CD4-positive, alpha-beta T cell treated with Interferon gamma for 1 hour (primary cell): ENCODE measurements around the gene CXCR5.
"Not testable (repeated sequence)": the region's sequence is repeated elsewhere in the genome, so short reads cannot be mapped to it uniquely, and the experiment has no call there.

ENCODE experiments used
- DNase-seq: peaks from one replicate; pipeline ENCODE4 v3.0.0-alpha.2; 2020

Gene CXCR5, protein sequence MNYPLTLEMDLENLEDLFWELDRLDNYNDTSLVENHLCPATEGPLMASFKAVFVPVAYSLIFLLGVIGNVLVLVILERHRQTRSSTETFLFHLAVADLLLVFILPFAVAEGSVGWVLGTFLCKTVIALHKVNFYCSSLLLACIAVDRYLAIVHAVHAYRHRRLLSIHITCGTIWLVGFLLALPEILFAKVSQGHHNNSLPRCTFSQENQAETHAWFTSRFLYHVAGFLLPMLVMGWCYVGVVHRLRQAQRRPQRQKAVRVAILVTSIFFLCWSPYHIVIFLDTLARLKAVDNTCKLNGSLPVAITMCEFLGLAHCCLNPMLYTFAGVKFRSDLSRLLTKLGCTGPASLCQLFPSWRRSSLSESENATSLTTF

DNA sequence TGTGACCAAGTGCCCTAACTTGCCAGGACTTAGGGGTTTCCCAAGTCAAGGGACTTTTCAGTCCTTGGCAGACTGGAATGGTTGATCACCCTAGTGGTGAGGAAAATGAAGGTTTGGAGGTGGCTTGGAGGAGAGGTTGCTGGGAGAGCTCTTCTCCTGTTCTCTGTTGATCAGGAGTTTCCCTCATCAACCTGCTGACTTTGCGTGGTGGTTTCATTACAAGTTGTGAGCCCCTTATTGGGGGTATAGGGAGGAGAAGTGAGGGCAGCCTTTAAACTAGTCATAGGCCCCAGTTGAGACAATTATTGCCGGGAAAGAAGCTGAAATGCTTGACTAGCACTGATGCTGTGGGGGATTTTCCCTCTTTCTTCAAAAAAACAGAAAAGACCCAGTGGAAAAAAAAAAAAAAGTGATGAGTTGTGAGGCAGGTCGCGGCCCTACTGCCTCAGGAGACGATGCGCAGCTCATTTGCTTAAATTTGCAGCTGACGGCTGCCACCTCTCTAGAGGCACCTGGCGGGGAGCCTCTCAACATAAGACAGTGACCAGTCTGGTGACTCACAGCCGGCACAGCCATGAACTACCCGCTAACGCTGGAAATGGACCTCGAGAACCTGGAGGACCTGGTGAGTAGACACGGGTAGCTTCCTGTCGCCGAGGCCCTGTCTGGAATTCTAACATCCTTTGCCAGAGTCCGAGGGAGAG is at the start of gene CXCR5:
CXCR5 (plus strand) TSS at position 525 of the 704 bp plus-strand sequence; CDS start at position 575, 50 bp downstream.
- DNase-seq, result peak; percentile 85

DNA sequence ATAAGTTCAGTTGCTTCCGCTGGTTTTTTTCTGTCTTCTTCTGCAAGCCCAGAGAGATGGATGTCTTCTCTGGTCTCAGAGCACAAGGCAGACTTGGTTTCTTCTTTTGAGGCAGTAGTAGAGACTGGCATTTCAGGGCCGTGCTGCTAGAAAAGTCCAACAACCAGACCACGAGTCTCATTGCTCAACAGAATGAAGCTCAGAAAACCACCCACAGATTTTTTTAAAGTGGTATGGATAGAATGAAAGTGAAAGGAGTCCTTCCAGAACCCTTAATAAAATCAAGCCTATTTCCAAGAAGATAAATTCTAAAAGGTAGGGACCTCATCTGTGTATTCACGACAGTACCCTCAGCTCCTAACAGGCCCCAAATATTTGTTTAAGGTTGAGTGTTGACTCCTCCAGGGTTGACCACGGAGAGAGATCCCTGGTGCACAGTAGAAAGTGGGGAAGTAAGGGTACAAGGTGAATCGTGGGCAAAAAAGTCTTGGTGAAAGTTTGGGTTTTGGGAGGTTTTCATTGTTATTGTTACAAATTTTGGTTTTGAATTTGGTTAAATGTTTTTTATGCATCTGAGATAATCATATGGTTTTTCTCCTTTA is 49.2 kb upstream of the CXCR5 start:
- DNase-seq, result no peak

DNA sequence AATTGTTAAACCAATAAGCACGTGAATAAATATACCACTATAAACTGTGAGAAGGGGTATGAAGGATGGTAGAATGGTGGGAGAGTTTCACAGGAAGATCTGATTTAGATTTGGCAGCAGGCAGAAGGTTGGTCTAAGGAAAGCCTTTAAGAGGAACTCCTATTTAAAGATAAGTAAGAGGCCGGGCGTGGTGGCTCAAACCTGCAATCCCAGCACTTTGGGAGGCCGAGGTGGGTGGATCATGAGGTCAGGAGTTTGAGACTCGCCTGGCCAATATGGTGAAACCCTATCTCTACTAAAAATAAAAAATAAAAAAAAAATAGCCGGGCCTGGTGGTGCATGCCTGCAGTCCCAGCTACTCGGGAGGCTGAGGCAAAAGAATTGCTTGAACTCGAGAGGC is 45.8 kb upstream of the CXCR5 start:
- no peak for DNase-seq

DNA sequence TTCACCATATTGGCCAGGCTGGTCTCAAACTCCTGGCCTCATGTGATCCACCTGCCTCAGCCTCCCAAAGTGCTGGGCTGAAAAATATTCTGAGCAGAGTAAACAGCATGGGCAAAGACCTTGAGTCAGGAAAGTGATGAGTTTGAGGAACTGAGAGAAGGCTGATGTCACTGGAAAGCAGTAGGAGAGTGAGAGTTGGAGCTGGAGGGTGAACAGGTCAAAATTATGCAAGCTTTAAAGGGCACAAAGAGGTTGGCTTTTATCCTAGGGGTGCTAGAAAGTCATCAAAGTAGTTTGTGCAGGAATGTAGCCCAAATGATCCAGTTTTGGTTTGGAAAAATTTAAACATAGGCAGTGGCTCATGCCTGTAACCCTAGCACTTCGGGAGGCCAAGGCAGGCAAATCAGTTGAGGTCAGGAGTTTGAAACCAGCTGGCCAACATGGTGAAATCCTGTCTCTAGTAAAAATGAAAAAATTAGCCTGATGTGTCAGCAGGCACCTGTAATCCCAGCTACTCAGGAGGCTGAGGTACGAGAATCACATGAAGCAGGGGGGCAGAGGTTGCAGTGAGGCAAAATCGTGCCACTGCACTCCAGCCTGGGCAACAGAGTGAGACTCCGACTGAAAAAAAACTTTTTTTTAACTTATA is 44.7 kb upstream of the CXCR5 start:
- DNase-seq, result peak; percentile 4

DNA sequence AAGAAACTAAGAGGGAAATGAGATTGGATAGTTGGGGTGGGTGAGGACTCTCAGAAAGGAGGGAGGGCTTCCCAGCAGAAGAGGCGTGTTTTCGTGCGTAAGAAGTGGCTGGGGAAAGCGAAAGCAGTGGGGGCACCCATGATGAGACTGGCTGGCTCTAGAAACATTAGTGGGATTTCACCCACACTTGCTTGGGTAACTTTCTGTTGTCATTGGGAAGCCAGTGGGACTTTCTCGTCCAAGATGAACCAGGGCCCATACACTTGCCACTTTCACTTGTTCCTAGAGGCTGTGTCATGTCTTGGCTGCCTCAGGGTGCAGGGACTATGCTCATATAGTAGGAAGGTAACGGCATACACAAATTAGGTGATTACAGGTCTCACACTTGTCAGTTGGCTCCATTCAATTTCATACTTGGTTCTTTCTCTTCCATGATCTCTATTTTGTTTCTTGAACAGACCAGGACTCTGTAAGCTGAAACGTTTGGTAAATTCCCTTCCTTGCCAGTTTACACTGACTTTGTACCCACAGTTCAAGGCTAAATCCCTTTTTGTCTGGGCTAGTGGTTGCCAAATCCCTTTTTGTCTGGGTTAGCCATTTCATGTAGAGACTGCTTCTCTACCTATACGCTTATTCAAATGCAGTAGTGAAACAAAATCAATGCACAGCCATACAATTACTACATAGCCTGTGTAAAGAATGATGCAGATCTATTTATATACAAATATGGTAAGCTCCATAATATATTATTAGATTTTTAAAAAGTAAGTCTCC is 42.0 kb upstream of the CXCR5 start:
- DNase-seq, result peak; percentile 29

DNA sequence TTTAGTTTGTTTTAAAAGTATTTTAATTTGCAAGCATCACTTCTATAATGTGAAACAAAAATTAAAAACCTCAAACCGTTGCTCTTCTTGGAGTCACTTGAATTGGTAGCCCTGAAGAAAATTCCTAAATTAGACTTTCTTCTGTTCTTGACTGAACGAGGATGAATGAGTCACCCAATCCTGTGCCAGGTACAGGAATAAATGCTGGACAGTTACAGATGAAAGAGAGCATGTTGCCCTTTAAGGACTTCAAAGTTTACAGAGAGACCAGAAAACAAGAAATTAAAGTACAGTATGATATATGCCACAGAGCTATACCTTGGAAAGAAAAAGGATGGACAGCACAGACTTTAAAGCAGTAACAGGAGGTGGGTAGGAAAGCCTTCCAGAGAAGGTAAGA is 41.3 kb upstream of the CXCR5 start:
- no peak for DNase-seq

DNA sequence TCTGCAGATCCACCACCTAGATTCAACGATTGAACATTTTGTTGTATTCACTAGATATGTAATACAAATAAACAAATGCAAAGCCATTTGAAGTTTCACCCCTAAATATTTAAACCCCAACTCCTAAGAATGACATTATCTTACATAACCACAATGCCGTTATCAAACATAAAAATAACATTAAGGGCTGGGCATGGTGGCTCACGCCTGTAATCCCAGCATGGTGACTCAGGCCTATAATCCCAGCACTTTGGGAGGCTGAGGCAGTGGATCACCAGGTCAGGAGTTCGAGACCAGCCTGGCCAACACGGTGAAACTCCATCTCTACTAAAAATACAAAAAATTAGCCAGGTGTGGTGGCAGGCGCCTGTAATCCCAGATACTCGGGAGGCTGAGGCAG is 40.8 kb upstream of the CXCR5 start:
- not testable (repeated sequence) for DNase-seq

DNA sequence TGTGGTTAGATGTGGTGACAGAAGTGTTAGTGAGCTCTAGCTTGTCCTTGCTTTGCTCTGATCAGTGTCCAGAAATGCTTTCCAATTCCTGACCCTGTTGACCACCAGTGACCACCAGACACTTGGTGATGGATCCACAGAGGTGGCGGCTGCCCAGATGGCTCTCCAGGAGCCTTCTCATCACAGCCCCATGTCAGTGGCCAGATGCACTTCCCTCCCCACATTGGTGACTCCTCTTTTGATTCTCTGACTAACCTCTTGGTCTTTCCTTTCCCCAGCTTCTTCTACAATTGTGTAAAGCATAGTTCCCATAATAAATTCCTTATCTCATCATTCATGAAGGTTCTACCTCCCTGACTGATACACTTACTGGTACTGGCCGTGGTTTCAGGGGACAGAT is 40.1 kb upstream of the CXCR5 start:
- DNase-seq, result no peak

DNA sequence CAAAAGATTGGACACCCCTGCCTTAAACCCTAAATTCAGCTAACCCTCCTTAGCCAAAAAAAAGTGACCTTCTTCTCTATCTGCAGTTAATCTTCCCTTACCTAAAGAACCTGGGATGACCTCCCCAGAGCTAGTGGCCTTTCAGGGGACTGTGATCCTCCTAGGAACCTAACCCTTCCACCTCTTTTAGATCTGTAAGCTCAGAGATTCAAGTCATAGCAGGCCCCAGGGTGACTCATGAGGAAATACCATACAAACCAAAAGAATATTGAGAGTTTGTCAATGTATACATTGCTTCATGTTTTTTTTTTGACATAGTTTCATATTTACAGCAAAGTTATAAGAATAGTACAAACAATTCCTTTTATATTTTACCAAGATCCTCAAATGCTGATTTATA is 38.3 kb upstream of the CXCR5 start:
- DNase-seq, result no peak

DNA sequence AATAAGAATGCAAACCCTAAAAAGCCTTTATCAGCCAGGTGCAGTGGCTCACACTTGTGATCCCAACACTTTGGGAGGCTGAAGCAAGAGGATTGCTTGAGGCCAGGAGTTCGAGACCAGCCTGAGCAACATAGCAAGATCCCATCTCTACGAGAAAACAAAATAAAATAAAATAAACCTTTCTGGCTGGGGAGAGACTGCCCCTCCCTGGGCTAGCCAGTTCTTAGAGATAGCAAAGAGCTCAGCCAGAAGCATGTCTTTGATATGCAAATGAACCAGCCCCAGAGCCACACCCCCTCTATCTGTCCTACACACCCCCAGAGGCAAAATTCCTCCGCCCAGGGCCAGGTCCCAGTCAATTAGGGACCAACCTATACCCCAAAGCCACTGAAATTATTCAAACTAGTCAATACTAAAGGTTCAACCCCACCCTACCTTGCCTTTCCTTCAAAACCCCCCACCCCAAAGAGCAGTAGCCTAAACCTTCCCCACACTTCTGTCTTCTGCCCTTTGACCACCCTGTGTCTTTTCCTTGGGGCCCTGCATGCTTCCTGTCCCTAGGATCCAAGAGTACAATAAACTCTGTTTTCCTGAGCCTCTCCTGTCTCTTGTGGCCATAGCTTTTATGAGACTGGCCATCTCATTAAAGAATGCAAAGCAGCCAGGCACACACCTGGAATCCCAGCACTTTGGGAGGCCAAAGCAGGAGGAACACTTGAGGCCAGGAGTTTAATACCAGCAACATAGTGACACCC is 37.3 kb upstream of the CXCR5 start:
- DNase-seq, result no peak

DNA sequence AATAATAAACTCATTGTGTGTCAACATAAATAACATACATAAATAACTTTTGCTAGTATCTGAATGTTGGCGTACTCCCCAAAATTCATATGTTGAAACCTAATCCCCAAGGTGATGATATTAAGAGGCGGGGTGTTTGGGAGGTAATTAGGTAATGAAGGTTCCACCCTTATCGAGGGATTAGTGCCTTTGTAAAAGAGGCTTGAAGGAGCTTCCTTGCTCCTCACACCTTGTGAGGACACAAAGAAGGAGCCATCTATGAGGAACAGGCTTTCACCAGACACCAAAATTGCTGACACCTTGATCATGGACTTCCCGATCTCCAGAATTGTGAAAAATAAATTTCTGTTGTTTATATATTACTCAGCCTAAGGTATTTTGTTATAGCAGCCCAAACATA is 33.9 kb upstream of the CXCR5 start:
- DNase-seq, result no peak

DNA sequence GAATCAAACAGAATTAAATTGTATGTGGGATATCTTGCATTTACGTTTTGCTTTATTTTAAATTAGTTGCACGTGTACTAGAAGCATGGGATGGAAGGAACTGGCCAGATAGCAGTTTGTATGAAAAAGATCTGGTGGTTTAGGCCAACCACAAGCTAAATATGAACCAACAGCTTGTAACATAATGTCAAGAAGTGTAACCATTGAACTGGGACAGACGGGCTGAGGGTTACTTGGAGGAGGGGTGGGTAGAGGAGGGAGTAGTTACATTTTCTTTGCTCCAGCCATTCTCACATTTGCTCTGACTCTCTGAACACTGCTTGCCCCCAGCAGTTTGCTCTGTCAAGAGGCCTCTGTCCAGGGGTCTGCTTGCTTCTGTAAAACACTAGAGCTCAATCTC is 31.7 kb upstream of the CXCR5 start:
- no peak for DNase-seq

DNA sequence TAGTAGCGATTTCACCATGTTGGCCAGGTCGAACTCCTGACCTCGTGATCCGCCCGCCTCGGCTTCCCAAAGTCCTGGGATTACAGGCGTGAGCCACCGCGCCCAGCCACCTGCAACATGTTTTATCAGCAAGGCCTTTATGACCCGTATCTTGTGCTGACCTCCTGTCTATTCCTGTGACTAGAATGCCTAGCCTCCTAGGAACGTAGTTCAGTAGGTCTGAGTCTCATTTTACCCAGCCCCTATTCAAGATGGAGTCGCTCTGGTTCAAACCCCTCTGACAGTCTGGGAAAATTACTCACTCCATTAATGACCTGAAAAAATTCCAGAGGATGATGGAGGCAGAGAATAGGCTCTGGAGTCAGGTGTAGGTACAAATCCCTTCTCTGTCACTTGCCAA is 30.0 kb upstream of the CXCR5 start:
- no peak for DNase-seq

DNA sequence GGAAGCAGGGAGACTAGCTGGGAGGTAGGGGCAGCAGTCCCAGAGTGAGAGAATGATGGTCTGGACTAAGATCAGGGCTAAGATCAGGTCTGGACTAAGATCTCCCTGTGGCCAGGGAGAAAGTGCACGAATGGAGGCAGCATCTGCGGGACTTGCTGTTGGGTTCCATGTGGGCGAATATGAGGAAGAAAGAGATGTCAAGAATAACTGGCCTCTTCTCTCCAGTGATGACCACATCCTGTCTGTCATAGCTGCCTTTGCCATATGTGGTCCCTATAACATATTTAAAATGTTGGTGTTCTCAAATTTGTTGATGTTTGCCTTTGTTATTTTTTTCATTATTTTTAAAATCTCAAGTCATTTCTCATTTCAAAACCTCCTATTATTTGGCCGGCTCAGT is 27.4 kb upstream of the CXCR5 start:
- DNase-seq, result no peak

DNA sequence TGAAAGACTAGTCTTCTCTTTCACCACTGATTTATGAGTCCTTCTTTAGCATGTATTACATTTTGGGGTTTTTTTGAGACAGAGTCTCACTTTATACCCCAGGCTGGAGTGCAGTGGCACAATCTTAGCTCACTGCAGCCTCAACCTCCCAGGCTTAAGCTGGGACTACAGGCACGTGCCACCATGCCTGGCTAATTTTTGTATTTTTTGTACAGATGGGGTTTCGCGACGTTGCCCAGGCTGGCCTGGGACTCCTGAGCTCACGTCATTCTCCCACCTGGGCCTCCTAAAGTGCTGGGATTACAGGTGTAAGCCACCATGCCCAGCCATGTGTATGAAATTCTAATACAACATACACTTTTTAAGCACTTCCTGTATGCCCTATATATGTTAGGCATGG is 26.3 kb upstream of the CXCR5 start:
- DNase-seq, result no peak

DNA sequence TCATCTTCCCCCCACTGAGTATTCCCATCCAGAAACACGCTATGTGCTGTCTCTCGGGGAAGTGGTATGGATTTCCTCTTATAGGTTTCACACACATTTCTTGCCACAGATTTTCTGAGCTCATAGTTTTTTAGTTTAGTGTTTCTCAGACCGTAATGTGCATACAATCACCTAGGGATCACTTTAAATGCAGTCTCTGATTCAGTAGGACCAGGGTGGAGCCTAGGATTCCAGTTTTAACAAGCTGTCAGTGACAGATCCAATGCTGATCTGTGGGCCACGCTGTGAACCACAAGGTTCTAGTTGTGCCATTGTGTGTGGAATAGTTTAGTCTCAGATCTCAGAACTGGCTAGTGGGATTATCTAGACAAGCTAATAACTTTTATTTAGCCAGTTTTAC is 23.7 kb upstream of the CXCR5 start:
- DNase-seq, result no peak

DNA sequence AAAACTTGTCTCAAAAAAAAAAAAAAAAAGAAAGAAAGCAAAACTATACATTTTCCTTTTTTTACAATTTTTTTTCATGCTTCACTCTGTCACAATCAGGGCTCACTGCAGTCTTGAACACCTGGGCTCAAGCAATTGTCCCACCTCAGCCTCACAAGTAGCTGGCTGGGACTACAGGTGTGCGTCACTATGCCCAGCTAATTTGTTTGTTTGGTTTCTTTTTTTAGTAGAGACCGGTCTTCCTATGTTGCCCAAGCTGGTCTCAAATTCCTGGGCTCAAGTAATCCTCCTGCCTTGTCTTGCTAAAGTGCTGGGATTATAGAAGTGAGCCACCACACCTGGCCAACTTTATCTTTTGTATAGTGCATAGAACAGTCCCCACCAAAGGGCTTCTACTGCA is 15.0 kb upstream of the CXCR5 start:
- DNase-seq, result no peak

DNA sequence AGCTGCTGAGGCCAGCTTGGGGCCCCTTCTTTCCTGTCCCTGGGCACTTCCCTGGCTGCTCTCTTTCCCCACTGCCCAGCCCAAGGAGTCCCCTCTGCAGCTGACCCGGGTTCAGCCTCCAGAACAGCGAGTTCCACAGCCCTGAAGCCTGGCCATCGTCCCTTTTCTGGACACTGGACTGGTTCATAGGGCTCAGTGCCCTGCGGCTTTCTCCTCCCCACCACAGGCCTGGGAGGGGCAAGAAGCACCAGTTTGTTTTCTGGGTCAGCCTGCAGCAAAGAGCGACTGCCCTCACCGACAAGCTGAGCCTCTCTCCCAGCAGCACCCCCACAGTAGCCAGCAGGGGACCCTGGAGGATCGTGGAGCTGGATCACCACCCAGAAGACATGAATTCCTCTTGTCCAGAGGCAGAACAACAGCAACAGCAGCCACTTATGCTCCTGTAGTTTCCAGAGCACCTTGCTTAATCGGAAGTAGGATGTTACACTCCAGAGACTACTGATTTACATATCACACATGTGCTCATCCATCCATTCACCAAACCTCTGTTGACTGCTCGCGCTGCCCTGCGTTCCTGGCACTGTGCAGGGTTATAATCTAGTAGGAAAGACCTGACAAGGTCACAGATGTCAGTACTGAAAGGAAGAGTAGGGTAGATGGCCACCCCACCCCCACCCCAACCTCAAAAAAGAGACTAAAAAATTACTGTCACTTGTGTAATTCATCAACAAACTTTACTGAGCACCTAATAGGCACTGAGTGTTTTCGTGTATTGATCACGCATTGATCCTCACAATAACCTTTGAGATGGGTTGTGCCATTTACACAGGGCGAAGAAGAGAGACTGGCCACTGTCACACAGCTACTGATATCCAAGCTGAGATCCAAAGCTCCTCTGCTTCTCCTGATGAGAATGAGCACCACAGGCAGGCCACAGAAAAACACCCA is 13.0 kb upstream of the CXCR5 start:
- DNase-seq, result peak; percentile 40

DNA sequence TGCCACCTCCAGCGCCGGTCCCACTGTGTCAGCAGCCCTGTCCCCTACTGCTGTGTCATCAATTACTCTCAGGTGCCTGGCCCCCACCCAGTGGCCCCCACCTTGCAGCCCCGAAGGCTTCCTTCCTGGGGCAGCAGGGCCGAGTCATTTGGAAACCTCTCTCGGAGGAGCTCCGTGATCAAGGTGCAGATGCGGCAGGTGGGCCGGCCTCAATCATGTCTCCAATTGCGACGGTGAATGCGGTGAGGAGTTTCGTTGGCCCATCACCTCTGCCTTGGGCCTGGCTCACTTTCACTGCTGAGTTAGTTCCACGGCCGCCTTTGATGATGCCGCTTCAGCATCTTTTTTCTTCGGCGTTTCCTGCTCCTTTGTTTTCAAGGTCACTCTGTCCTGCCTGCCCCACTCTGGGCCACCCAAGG is 11.3 kb upstream of the CXCR5 start:
- peak; percentile 48 for DNase-seq

DNA sequence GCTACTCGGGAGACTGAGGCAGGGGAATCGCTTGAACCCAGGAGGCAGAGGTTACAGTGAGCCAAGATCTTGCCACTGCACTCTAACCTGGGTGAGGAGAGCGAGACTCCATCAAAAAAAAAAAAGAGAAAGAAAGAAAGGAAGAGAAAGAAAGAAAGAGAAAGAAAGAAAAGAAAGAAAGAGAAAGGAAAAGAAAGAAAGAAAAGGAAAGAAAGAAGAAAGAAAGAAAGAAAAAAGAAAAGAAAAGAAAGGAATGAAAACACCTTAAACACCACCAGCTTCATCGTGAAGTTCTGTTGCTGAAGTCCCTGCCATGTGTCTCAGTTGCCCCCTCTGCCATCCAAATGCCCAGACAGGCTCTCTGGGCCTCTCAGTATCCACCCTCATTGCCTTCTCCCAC is 9.9 kb upstream of the CXCR5 start:
- no peak for DNase-seq

DNA sequence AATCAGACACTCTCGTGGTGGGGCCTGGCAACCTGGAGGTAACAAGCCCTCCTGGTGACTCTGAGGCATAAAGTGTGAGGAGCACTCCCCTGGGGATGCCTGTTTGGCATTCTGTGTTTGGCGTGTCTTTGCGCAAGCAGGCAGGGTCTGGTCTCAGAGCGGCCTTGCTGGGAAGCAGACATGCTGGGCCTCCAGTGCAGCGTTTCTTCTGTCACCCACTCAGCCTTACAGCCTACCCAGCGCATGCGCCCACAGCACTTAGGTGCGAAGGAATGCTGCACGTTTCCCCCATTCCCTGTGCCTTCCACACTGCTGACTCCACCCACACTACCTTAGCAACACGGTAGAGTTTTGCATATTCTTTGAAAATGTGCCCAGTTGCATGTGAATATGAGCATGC is 7.4 kb upstream of the CXCR5 start:
- no peak for DNase-seq
